Loucy (cell line): Measurements from ENCODE around the gene GPR55.

Experiments
- EZH2phosphoT487 ChIP-seq: fragments of 200-600 bp; IDR thresholded peaks from 2 replicates; pipeline ENCODE4 v1.6.1; 2018; ENCODE audit warnings: antibody characterized with exemption, mild to moderate bottlenecking, moderate library complexity, borderline replicate concordance
- TF ChIP-seq, protein P1 (sequence below): fragments of 200-600 bp; sonication (generic); conservative IDR thresholded peaks from 2 replicates; pipeline ENCODE4 v1.5.1; 2014; ENCODE audit warnings: mild to moderate bottlenecking, antibody characterized with exemption, low read length

DNA sequence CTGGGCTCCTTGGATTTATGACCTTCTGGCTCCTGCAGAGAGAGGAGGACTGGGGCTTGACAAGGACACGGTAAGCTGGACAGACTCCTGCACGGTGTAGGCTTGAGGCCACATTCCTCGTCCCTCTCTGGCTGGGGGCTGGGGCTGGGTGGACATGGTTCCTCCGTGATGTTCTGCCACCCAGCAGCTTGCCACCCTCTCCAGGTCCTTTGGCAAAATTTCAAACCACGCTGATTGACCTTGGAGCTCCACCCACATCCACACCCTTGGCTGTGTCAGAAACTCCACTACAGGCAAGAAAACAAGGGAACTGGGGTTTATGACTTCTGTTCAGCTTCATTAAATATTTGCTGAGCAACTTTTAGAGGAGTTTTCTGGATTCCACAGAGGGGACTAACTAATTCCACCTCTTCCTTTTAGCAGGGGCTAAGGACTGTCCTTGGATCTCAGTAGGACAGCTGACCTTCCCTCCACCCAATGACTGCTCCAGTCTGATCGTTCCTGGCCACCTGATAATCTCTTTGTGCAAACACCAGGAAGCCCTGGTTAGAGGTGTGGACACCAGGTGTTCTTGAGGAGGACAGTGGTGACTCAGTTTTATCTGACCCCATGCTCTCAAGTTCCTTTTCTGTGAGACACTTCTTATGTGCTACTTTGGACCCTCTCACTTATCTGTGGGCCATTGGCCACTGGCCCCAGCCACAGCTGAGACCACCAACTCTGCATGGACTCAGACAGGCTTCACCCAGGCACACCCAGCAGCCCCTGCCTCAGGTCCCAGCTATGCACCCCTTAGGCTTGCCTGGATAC lies 29.3 kb downstream of the GPR55 start:
- TF ChIP-seq, protein P1, sequence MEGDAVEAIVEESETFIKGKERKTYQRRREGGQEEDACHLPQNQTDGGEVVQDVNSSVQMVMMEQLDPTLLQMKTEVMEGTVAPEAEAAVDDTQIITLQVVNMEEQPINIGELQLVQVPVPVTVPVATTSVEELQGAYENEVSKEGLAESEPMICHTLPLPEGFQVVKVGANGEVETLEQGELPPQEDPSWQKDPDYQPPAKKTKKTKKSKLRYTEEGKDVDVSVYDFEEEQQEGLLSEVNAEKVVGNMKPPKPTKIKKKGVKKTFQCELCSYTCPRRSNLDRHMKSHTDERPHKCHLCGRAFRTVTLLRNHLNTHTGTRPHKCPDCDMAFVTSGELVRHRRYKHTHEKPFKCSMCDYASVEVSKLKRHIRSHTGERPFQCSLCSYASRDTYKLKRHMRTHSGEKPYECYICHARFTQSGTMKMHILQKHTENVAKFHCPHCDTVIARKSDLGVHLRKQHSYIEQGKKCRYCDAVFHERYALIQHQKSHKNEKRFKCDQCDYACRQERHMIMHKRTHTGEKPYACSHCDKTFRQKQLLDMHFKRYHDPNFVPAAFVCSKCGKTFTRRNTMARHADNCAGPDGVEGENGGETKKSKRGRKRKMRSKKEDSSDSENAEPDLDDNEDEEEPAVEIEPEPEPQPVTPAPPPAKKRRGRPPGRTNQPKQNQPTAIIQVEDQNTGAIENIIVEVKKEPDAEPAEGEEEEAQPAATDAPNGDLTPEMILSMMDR, result no peak
- no peak for TF ChIP-seq EZH2phosphoT487
